ENCODE measurements around the gene AGBL1. TPM values are rescaled to one million over a fixed set of nuclear protein-coding genes. Genes with fewer than 3 reads are reported as not detected.

Gene AGBL1
- total RNA-seq, 1 experiment from 2014 or later: not detected

DNA sequence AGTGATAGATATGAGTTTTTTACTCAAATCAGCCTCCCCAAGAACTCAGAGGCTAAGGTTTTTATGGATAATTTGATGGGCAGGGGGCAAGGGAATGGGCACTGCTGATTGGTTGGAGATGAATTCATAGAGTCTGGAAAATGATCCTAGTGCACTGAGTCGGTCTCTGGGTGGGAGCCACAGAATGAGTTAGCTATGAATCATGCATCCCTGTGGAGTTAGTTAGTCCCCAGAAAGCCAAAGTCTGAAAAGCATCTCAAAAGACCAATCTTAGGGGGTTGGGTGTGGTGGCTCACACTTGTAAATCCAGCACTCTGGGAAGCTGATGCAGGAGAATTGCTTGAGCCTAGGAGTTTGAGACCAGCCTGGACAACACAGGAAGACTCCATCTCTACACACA, 516.1 kb downstream of the AGBL1 start:
- Histone ChIP-seq H3K4ac (ENCODE audit: low read depth, low read length) (no peak overlapping the region), H2AK5ac (ENCODE audit: insufficient read length, low read length) (no peak overlapping the region), H3K23ac (ENCODE audit: insufficient read length, low read depth, low read length) (no peak overlapping the region), H2AFZ (ENCODE audit: low read length) (no peak overlapping the region), H3T11ph (ENCODE audit: low read length) (no peak overlapping the region), H3K23me2 (ENCODE audit: insufficient read length, low read depth, low read length, poor library complexity, severe bottlenecking) (no peaks in the 10 kb centered on the region), H3K18ac (ENCODE audit: insufficient read length, low read depth, low read length) (no peak overlapping the region), H3K56ac (ENCODE audit: insufficient read length, low read depth, low read length) (no peak overlapping the region), H2BK15ac (ENCODE audit: low read depth, low read length) (no peak overlapping the region), H2BK5ac (ENCODE audit: insufficient read length, low read length) (no peak overlapping the region), H4K5ac (ENCODE audit: insufficient read length, low read depth, low read length) (no peak overlapping the region), H4K20me1 (ENCODE audit: control insufficient read depth, insufficient read depth, insufficient read length) (no peaks in the 10 kb centered on the region), H3K79me1 (ENCODE audit: insufficient read depth, low read depth, low read length, poor library complexity, severe bottlenecking) (no peaks in the 10 kb centered on the region), H4K91ac (ENCODE audit: insufficient read length, low read depth, low read length) (no peak overlapping the region), H3K27me3 (ENCODE audit: insufficient read depth, low read length) (no peaks in the 10 kb centered on the region), H3K79me2 (ENCODE audit: insufficient read depth, low read length) (no peaks in the 10 kb centered on the region), H3K4me2 (ENCODE audit: insufficient read depth, insufficient read length, low read length) (no peak overlapping the region), H3K4me1 (ENCODE audit: insufficient read depth, low read length) (no peaks in the 10 kb centered on the region; the same call in 1 of the 2 replicates), H3K9me3 (ENCODE audit: control insufficient read depth, low read depth, low read length) (no peaks in the 10 kb centered on the region), H3K14ac (ENCODE audit: insufficient read depth, low read length) (no peak overlapping the region), H2BK12ac (ENCODE audit: insufficient read length, low read depth, low read length) (no peak overlapping the region), H2BK20ac (ENCODE audit: low read depth, low read length, poor library complexity, severe bottlenecking) (no peak overlapping the region), H4K8ac (replicated peaks; ENCODE audit: insufficient read length, low read depth, low read length) (no peak overlapping the region), H3K27ac (ENCODE audit: insufficient read length, low read depth, low read length) (no peak overlapping the region), H3K9ac (ENCODE audit: extremely low read depth, insufficient read length, low read length) (no peak overlapping the region), H2BK120ac (ENCODE audit: low read depth, low read length, poor library complexity, severe bottlenecking) (no peak overlapping the region)
- no peak for DNase-seq
- Mint-ChIP-seq H3K4me1 (peaks cover 6% of the 10 kb centered on the region in 2 experiments), H3K4me3 (no peak overlapping the region), H3K27ac (no peak overlapping the region), H3K9me3 (peaks cover 27 to 36% of the 10 kb centered on the region in 2 experiments), H3K27me3 (ENCODE audit: low read depth) (no peaks in the 10 kb centered on the region; the same call in 1 of the 2 replicates), H3K36me3 (ENCODE audit: insufficient read depth in 1 of 3, low read depth in 3 of 3) (peaks cover 17 to 39% (median 21%) of the 10 kb centered on the region in 3 experiments)
- TF ChIP-seq, protein P1, sequence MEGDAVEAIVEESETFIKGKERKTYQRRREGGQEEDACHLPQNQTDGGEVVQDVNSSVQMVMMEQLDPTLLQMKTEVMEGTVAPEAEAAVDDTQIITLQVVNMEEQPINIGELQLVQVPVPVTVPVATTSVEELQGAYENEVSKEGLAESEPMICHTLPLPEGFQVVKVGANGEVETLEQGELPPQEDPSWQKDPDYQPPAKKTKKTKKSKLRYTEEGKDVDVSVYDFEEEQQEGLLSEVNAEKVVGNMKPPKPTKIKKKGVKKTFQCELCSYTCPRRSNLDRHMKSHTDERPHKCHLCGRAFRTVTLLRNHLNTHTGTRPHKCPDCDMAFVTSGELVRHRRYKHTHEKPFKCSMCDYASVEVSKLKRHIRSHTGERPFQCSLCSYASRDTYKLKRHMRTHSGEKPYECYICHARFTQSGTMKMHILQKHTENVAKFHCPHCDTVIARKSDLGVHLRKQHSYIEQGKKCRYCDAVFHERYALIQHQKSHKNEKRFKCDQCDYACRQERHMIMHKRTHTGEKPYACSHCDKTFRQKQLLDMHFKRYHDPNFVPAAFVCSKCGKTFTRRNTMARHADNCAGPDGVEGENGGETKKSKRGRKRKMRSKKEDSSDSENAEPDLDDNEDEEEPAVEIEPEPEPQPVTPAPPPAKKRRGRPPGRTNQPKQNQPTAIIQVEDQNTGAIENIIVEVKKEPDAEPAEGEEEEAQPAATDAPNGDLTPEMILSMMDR (conservative IDR thresholded peaks at IDR 0.05): no peak
- no CpG with 5 or more reads among the region's 1 CpG for WGBS (ENCODE audit: extremely low coverage, insufficient read length, low lambda C conversion rate)

Data from H9 (cell line).